ENCODE data around the gene FRMPD4. TPM values are rescaled to one million over a fixed set of nuclear protein-coding genes. Genes with fewer than 3 reads are reported as not detected.

The FRMPD4 gene
- total and polyA plus RNA-seq, 9 donors, result 0.01 to 0.20 (median 0.05) TPM; not detected in 6

GRCh38 chrX:12352922-12353321 lies 214.6 kb downstream of the FRMPD4 start:
- WGBS, 3 donors, result 76 to 85% (median 84%) methylated on average over 5 of the region's 5 CpGs
- intact Hi-C loops (cut with DNase I), result no loop called here
- H3K27me3 ChIP-seq, result no peaks in the 10 kb centered on the region

GRCh38 chrX:12360383-12360782 lies 222.1 kb downstream of the FRMPD4 start:
- Histone ChIP-seq H3K4me1 (ENCODE audit: insufficient read depth) (no peaks in the 10 kb centered on the region), H3K27me3 (no peaks in the 10 kb centered on the region), H3K36me3 (no peaks in the 10 kb centered on the region), H3K9me3 (no peaks in the 10 kb centered on the region), H3K27ac (no peak overlapping the region), H3K4me3 (no peak overlapping the region)
- no peak for DNase-seq
- TF ChIP-seq EP300 (IDR thresholded peaks at IDR 0.05) (no peak), CTCF (IDR thresholded peaks at IDR 0.05) (no peak), POLR2A (IDR thresholded peaks at IDR 0.05) (no peak)
- intact Hi-C loops (cut with DNase I), result no loop called here
- WGBS, 3 donors, result 50 to 56% (median 56%) methylated on average over 2 of the region's 2 CpGs

More at GRCh38 chrX:12352922-12353321, 214.6 kb downstream of the FRMPD4 start:
- Histone ChIP-seq H3K9me3 (no peaks in the 10 kb centered on the region), H3K4me3 (no peak overlapping the region), H3K36me3 (no peaks in the 10 kb centered on the region), H3K27ac (no peak overlapping the region), H3K4me1 (ENCODE audit: insufficient read depth) (no peaks in the 10 kb centered on the region)
- no peak for DNase-seq
- TF ChIP-seq CTCF (IDR thresholded peaks at IDR 0.05), result no peak
- TF ChIP-seq EP300 (IDR thresholded peaks at IDR 0.05), result no peak
- TF ChIP-seq POLR2A (IDR thresholded peaks at IDR 0.05), result no peak

GRCh38 chrX:12360986-12361598 lies 222.8 kb downstream of the FRMPD4 start:
- H3K4me3 ChIP-seq, result no peak overlapping the region
- H3K36me3 ChIP-seq, result no peaks in the 10 kb centered on the region
- H3K27ac ChIP-seq, result no peak overlapping the region
- no peaks in the 10 kb centered on the region for H3K4me1 ChIP-seq (ENCODE audit: insufficient read depth)
- H3K27me3 ChIP-seq, result no peaks in the 10 kb centered on the region
- no peak for TF ChIP-seq CTCF (IDR thresholded peaks at IDR 0.05)
- TF ChIP-seq EP300 (IDR thresholded peaks at IDR 0.05), result no peak
- TF ChIP-seq POLR2A (IDR thresholded peaks at IDR 0.05), result no peak
- H3K9me3 ChIP-seq, result no peaks in the 10 kb centered on the region
- intact Hi-C loops (cut with DNase I), result no loop called here
- DNase-seq, result no peak

- H3K4me1 ChIP-seq (ENCODE audit: insufficient read depth), result no peaks in the 10 kb centered on the region
- no peak overlapping the region for H3K27ac ChIP-seq
- 84 to 90% (median 88%) methylated on average over 2 of the region's 2 CpGs for WGBS, 3 donors
- H3K27me3 ChIP-seq, result no peaks in the 10 kb centered on the region
- no peak for DNase-seq
- H3K36me3 ChIP-seq, result no peaks in the 10 kb centered on the region
- no peak overlapping the region for H3K4me3 ChIP-seq
- intact Hi-C loops (cut with DNase I), result no loop called here
- no peaks in the 10 kb centered on the region for H3K9me3 ChIP-seq
- TF ChIP-seq EP300 (IDR thresholded peaks at IDR 0.05) (no peak), CTCF (IDR thresholded peaks at IDR 0.05) (no peak), POLR2A (IDR thresholded peaks at IDR 0.05) (no peak)
Observed at GRCh38 chrX:12363216-12363615, 224.9 kb downstream of the FRMPD4 start.
